GM12891 (cell line): ENCODE measurements around the gene EGFLAM.

Experiments
- POLR2A ChIP-seq: IDR thresholded peaks from 2 replicates; pipeline ENCODE4 v1.6.1; 2011; ENCODE audit warnings: low read depth, low read length, control low read depth
- POLR2AphosphoS5 ChIP-seq: IDR thresholded peaks from 2 replicates; pipeline ENCODE4 v1.6.1; 2011; ENCODE audit warnings: low read depth, low read length, control low read depth
- TAF1 ChIP-seq: IDR thresholded peaks from 2 replicates; pipeline ENCODE4 v1.6.1; 2011; ENCODE audit warnings: low read depth, low read length, control low read depth

DNA sequence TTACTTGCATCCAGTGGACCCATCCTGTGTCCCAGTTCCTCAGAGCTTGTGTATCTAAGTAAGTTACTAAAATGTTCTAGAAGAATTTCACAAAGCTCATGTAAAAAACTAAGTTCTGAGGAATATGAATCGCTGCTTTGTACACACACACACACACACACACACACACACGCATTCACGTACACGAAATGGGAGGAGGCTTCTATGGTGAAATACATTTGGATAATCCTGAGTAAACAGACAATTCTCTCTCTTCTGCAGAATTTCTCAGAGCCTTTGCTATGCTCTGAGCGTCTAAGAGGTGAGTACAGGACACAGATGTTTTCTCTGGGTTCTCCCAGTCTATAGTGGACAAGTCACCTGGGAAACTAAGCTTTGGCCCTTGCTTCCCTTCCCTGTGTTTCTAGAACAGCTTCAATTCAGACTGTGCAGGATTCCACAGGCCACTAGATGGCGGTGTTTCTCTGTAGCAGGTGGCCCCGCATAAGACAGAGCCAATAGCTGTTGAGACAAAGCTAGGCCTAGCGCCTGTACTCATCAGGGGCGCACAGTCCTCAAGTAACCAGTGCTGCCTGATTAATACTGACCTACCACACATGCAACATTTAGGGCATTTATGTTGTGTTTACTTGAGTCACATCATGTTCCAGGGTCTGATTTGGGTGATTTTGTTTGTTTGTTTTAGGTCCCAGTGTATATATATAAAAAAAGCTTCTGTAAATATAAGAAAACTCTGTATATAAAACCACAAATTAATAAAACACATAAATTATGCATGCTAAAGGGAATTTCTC lies 183.3 kb downstream of the EGFLAM start:
- TF ChIP-seq TAF1 (no peak), POLR2AphosphoS5 (no peak), POLR2A (no peak)
